Activated CD8-positive, alpha-beta memory T cell treated with anti-CD3 and anti-CD28 coated beads, Interleukin-2, amount 50 U/mL, for 24 hours (primary cell): Measurements from ENCODE around the gene ADPRHL1.

Experiments
- DNase-seq: peaks from one replicate; pipeline ENCODE4 v3.0.0-alpha.2; 2020; ENCODE audit errors: extremely low read depth

The ADPRHL1 gene

GRCh38 chr13:113432506-113433270 is 20.6 kb downstream of the ADPRHL1 start:
- DNase-seq, result no peak

- no peak for DNase-seq
Measured at GRCh38 chr13:113431171-113431570, 22.1 kb downstream of the ADPRHL1 start.

- no peak for DNase-seq
Measured at GRCh38 chr13:113430378-113431110, 22.7 kb downstream of the ADPRHL1 start.

DNA sequence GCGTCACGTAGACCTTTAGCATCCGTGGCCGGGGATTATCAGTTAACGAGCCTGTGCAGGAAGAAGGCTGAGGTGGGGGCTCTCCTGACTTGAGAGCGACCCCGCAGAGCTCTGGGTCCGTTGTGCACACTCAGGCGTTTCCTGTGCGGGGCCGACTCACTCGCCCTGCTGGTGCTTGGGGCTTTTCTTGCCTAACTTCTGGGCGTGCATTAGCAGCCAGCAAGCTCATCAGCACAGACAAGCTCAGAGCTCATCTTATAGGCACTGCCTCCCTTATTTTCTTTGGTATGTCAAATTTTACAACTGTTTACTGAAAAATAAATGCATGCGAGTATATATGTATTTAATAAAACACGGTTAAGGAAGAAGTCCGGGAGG is 23.7 kb downstream of the ADPRHL1 start:
- no peak for DNase-seq

DNA sequence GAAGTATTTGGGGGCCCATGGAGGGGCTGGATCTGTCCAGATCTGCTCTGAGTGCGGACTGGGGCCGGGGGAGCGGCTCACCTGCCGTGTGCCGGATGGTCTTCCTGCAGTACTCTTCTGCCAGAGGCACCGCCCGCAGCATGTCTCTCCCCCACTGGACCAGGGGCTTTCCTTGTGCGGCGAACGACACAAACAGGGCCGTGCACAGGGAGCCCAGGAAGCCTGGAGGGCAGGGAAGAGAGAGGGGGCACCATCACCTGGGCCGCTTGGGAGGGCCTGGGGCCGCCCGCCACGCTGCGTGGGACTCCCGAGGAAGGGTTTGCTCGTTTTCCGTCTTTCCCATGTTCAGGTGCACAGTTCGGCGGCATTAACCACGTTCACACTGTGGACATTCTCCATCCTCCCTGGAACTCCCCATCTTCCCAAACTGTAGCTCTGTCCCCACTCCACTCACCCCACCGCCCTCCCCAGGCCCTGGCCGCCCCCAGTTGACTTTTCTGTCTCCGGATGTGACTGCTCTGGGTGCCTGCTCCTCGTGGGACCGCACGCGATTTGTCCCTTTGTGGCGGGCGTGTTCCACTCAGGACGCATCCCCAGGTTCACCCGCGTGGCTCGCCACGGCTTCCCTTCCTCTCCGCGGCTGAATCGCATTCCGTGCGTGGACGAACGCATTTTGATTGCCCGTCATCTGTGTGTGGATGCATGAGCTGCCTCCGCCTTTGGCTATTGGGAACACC is 24.2 kb downstream of the ADPRHL1 start:
- no peak for DNase-seq

DNA sequence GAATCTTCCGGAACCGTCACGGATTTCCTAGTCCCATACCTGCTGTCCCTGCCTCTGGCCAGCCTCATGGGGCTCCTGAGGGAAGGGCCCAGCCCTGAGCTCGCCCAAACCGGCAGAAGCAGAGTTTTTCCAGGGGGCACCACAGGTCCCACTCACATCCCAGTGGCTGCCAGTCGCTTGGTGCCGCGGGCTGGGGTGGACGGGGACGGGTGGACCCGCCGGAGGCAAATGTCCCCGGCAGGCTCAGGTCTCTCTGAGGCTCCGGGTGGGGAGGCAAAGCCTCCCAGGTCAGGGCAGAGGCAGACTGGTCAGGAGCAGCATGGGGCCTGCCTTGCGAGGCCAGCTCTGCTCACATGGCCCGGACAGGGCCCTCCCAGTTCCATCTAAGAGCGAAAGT is 24.8 kb downstream of the ADPRHL1 start:
- DNase-seq, result no peak

DNA sequence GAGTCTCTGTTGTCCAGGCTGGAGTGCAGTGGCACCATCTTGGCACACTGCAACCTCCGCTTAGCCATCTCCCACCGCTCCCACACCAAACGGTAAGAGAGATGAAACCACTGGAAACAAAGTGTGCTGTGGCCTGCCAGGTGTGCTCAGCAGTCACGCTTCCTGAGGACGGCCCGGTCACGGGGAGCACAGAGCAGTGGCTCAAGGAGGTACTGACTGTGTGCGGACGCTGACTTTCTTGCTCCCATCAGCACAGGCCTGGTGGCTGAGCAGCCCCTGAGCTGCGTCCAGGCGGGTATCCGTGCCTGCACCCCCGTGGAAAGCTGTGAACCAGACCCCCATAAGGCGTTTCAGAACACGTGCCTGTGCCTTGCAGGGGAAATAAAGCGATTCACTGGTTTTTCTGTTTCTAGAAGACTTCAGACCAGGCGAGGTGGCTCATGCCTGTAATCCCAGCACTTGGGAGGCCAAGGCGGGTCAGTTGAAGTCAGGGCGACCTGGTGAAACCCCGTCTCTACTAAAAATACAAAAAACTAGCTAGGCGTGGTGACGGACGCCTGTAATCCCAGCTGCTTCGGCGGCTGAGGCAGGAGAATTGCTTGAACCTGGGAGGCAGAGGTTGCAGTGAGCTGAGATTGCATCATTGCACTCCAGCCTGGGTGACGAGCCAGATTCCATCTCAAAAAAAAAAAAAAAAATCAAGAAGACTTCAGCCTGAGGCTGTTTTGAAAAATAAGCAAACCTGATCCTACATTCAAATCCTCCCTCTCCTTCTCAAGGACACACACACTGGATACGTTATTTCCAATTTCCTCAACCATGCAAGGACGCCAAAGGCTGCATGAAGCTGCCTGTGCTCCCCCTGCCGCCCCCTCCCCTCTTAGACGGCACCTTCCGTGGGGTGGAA is 25.5 kb downstream of the ADPRHL1 start:
- DNase-seq, result no peak

- no peak for DNase-seq
Measured at GRCh38 chr13:113426591-113426986, 26.7 kb downstream of the ADPRHL1 start.

DNA sequence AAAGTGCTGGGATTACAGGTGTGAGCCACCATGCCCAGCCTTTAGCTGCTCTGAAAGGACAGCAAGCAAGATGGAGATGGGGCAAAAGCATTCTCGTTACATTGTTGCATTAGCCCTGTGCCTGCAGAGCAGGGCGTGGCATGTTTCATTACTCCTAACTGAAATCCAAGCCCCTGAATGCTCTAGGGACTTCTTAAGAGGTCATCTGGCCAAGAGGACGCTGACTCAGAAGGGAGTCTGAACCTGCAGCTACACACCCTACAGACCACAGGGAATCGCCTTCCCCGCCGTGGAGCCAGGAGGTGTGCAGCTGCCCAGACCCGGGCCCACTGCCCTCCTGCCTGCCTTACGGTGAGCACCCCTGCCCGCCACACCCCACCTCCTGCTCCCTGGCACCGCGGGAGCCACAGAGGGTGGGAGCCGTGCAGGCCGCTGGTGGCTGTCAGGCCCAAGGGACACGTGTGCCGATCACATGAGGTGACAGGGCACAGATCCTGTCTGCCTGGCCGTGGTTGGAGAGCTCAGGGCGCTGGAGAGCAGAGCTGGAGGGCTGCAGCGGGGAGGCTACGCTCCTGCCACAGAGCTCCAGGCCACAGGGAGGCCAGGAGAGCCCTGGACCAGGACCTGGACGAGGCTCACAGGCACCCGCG is 27.2 kb downstream of the ADPRHL1 start:
- no peak for DNase-seq

- no peak for DNase-seq
Measured at GRCh38 chr13:113423520-113424163, 29.6 kb downstream of the ADPRHL1 start.

DNA sequence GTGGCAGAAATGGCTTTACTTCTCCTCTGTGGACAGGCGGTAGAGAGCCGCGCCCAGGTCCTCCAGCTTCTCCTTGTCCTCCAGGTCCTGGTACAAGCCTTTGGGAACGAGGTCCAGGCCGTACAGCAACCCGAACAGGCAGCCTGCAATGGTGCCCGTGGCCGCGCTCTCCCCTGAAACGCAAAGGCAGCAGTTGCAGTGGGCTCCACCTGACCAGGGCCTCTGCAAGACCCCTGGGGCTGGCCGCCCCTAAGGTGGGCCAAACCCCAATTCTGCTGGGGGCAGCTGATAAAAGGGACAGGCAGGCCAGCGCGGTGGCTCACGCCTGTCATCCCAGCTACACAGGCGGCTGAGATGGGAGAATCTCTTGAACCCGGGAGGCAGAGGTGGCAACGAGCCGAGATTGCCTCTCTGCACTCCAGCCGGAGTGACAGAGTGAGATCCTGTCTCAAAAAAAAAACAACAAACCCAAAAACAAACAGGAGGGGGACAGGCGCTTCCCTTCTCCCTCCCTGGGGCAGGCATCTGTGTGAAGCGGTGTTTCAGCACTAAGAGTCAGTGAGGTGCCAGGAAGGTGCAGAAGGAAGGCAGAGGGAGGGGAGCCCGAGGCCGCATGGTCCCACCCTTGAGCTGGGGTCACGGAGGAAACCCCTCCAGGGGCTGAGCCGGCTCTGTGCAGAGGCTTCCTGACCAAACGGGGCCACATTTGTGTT is 30.3 kb downstream of the ADPRHL1 start:
- DNase-seq, result no peak

GRCh38 chr13:113421673-113422270 is 31.5 kb downstream of the ADPRHL1 start:
- no peak for DNase-seq

DNA sequence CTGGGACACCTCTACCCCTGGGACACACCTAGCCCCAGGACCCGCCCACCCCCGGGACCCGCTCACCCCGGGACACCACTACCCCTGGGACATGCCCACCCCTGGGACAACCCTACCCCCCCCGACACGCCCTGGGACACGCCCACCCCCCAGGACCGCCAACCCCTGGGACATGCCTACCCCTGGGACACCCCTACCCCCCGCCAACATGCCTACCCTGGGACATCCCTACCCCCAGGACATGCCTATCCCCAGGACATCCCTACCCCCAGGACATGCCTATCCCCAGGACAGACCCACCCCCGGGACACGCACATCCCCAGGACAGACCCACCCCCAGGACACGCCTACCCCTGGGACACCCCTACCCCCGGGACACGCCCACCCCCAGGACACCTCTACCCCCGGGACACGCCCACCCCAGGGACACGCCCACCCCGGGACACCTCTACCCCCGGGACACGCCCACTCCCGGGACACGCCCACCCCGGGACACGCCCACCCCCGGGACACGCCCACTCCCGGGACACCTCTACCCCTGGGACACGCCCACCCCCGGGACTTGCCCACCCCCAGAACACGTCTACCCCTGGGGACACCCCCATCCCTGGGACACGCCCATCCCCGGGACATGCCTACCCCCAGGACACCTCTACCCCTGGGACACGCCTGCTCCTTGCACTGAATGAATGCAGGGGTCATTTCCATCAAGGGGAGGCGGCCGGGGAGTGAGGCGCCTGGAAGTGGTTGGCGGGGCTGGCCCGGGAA is 32.3 kb downstream of the ADPRHL1 start:
- no peak for DNase-seq

GRCh38 chr13:113420232-113420631 is 33.1 kb downstream of the ADPRHL1 start:
- DNase-seq, result no peak

DNA sequence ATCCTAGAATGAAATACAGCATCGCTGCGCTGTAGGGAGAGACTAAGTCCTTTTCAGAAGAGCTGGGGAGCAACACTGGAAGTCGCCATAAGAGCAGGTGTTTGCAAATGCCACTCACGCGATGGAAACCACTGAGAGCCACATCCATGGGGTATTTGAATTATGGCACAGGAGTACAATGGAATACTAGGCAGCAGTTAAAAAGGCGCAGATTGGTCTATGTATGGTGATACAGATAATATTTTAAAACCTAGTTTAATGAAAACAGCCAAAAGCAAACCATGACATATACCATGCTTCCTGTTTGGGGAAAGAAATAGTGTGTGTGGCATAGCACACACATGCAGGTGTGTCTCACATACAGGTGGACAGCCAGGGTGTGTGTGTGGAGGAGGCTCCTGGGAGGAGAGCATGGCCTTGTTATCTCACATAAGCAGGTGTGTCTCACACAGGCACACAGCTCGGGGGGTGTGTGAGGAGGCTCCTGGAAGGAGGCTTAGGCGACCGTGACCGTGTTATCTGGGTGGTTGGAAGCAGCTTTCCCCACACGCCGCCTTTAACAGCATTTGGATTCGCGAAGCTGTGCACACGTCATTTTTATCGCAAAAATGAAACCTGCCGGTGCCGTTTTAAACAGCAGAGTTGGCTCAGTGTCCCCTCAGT is 33.6 kb downstream of the ADPRHL1 start:
- no peak for DNase-seq

- DNase-seq, result no peak
Measured at GRCh38 chr13:113418722-113419049, 34.6 kb downstream of the ADPRHL1 start.

DNA sequence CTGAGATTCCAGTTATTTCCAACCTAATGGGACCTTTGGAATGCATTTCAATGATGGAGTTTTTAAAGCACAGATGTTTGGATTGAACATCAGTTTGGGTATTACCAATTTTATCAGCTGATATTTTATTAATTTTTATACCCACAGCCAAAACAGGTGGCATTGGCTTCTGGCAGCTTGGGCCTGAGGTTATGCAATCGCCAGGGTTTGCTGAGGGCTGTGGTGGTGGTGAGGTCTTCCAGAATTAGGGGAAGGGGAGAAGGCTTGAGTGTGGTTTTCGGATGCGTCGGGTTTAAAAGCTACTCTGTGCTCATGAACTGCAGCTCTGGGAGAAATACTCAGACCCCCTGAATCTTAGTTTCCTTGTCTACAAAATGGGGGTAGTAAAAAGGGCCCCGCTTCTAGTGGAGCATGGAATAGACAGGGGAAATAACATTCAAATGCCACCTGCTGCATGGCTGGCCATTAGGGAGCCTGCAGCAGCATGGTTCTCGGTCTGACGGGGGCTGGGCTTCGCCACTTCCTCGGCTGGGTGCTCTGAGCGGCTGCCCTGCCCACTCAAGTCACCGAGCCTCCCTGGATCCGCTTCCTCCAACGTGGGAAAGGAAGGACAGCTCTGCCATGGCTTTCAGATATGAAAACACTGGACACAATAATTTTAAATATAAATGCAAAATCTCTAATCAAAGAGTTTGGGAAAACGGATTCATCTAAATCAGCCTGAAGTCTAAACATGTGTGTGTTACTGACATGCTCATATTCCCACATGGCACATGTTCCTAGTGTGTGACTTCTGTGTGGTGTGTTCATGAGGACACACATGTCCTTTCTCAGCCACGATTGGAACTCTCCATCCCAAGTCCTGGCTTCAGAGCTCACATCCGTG is 35.2 kb downstream of the ADPRHL1 start:
- DNase-seq, result no peak
